D721Med (cell line): ENCODE data around the gene IST1.

Experiments used
- DNase-seq: peaks from one replicate; pipeline ENCODE4 v3.0.0; 2011; ENCODE audit warnings: low spot score; ENCODE audit not compliant: insufficient read length
- FAIRE-seq: peaks from 2 replicates; lab custom pipeline; 2011; peaks lifted over from hg19 to GRCh38; lab: Jason Lieb, UNC
- TF ChIP-seq, protein P1 (sequence below): IDR thresholded peaks from 2 replicates; pipeline ENCODE4 v1.5.1; 2012; ENCODE audit warnings: mild to moderate bottlenecking, control low read depth; ENCODE audit not compliant: insufficient read depth; ENCODE audit errors: missing control alignments

Gene IST1

DNA sequence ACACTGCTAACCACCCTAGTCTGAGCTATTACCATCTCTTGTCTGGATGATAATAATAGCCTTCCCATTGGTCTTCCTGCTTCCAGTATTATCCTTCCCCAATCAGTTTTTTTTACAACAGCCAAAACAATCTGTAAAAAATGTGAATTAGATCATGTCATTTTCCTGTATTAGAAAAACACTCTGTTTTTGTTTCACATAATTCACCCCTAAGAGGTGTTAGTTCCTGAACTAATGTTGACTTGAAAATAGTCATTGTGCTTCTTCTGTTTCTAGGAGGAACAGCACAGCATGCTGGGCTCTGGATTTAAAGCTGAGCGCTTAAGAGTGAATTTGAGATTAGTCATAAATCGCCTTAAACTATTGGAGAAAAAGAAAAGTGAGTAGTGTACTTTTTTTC lies 20.0 kb downstream of the IST1 start:
- DNase-seq: no peak
- TF ChIP-seq, protein P1, sequence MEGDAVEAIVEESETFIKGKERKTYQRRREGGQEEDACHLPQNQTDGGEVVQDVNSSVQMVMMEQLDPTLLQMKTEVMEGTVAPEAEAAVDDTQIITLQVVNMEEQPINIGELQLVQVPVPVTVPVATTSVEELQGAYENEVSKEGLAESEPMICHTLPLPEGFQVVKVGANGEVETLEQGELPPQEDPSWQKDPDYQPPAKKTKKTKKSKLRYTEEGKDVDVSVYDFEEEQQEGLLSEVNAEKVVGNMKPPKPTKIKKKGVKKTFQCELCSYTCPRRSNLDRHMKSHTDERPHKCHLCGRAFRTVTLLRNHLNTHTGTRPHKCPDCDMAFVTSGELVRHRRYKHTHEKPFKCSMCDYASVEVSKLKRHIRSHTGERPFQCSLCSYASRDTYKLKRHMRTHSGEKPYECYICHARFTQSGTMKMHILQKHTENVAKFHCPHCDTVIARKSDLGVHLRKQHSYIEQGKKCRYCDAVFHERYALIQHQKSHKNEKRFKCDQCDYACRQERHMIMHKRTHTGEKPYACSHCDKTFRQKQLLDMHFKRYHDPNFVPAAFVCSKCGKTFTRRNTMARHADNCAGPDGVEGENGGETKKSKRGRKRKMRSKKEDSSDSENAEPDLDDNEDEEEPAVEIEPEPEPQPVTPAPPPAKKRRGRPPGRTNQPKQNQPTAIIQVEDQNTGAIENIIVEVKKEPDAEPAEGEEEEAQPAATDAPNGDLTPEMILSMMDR: no peak
- FAIRE-seq: no peak

DNA sequence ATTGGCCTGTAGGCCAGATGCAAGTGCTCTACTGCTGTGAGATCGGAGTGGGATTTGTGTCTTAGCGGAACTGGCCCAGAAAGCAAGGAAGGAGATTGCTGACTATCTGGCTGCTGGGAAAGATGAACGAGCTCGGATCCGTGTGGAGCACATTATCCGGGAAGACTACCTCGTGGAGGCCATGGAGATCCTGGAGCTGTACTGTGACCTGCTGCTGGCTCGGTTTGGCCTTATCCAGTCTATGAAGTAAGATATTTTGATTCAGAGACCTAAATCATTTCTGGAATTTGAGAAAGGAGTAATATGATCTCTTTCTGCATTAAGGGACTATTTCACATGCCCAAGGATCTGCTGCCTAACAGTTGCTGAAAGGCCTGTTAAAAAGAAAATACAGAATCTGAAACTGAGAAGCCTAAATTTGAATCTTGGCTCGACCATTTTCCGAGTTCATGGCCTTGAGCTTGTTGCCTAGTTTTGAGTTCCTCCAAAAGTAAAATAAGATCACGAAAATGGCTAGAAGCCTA lies 21.1 kb downstream of the IST1 start:
- TF ChIP-seq, protein P1: no peak
- DNase-seq: no peak
- no peak for FAIRE-seq

DNA sequence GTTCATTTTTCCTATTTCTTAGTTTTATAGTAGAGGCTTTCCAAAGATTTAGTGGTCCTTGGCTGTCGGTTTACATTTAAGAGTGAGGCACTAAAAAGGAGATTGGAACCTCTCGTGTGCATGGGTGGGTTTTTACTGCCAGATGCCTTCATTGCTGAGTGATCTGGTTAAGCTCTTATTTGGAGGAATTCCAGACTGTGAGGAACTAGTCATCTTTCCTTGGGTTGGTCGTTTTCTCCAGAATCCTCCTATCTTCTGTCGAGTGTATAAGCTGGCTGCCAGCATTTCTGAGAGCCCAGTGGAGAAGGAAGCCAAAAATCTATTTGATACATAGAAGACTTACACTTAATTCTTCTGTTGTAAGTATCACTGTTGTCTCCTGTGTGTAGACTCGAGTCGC lies 22.6 kb downstream of the IST1 start:
- FAIRE-seq (no peak), DNase-seq (no peak)
- TF ChIP-seq, protein P1: no peak

DNA sequence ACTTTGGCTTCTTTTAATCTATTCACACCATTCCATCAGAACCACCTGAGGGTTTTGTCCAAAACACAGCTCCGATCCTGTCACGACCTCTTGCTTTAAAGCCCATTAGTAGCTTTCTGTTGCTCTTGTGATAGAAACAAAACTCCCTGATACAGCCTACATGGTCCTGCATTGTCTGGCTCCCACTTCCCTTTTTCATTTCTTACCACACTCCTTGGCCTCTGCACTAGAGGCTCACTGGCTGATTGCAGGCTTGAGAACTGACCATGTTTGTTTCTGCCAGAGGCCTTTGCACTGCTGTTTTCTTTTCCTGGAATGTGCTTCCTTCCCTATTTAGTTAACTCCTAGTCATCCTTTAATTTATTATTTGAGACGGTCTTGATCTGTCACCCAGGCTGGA lies 23.7 kb downstream of the IST1 start:
- no peak for FAIRE-seq
- TF ChIP-seq, protein P1: no peak
- DNase-seq: no peak

DNA sequence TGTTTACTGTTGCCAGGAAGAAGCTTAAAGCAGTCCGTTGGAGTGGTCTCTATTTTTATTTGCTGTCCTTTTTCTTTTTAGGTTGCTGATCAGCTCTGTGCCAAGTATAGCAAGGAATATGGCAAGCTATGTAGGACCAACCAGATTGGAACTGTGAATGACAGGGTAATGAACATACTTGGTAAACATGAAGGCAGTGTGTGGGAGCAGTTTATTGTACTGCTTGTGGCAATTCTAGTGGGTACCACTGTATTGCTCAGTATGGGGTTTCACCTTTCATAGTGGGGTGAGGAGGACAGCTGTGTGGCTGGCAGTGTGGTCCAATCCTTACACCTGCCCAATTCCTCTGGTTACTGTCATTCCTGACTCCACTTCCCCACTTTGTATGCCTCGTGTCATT lies 25.3 kb downstream of the IST1 start:
- FAIRE-seq (no peak), DNase-seq (no peak)
- TF ChIP-seq, protein P1: no peak

DNA sequence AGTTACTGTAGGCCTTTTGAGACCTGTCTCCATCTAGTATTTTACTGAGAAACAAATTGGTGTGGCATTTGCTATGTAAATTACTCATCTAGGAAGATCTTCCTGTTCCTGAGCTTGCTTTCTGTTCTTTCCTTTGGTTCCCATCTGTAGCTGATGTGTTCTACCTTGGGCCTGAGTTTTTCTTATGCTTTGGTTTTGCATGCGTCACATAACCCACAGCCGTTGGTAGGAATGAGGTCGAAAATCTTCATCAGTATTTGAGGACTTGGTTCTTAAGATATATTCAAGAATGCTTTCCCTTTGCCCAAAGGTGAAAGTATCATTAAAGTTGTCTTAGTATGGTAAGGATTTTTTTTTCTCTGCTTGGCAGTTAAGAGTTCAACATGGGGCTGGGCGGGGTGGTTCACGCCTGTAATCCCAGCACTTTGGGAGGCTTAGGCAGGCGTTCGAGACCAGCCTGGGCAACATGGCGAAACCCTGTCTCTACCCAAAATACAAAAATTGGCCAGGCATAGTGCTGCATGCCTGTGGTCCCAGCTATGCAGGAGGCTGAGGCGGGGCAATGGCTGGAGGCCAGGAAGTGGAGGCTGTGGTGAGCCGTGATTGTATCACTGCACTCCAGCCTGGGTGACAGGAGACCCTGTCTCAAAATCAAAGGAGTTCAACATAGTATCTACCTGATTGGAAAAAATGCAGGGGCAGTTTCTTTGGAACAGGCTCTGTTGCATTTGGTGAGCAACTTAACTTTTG lies 28.8 kb downstream of the IST1 start:
- TF ChIP-seq, protein P1: no peak
- FAIRE-seq: no peak
- DNase-seq: no peak

DNA sequence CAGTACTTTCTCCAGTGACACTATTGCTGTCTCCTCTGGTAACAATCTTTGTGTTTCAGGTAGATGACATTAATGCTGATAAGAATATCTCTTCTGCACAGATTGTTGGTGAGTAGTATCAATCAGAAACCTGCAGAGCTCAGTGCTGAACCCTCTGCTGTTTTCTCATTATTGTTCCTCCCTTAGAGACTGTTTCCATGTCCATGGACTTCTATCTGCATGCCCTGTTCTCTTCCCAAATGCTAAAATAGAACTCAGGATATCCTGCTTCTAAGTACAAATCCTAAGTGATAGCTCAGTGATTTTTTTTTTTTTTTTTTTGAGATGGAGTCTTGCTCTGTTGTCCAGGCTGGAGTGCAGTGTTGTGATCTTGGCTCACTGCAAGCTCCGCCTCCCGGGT lies 29.4 kb downstream of the IST1 start:
- no peak for FAIRE-seq
- TF ChIP-seq, protein P1: no peak
- no peak for DNase-seq
